Ovary (tissue), 3 donors: ENCODE data around the gene TSC2.

Experiments
- CTCF ChIP-seq, 3 donors: fragments of 450-650 bp in 2 of 3; fragments of 200-600 bp in 1 of 3; IDR thresholded peaks; one replicate each; pipeline versions ENCODE4 v1.5.1 to v1.8.0; 2016 to 2022; ENCODE audit warnings: antibody characterized with exemption in 3 of 3, mild to moderate bottlenecking in 1 of 3
- EP300 ChIP-seq: sonication (generic); formaldehyde crosslinking; IDR thresholded peaks from one replicate; pipeline ENCODE4 v1.6.1; 2017; ENCODE audit warnings: antibody characterized with exemption
- POLR2A ChIP-seq: fragments of 450-650 bp; IDR thresholded peaks from one replicate; pipeline ENCODE4 v1.6.1; 2017; ENCODE audit warnings: antibody characterized with exemption, mild to moderate bottlenecking, moderate library complexity
- donor health status: DM: no; HTN: no; CAD: no.

DNA sequence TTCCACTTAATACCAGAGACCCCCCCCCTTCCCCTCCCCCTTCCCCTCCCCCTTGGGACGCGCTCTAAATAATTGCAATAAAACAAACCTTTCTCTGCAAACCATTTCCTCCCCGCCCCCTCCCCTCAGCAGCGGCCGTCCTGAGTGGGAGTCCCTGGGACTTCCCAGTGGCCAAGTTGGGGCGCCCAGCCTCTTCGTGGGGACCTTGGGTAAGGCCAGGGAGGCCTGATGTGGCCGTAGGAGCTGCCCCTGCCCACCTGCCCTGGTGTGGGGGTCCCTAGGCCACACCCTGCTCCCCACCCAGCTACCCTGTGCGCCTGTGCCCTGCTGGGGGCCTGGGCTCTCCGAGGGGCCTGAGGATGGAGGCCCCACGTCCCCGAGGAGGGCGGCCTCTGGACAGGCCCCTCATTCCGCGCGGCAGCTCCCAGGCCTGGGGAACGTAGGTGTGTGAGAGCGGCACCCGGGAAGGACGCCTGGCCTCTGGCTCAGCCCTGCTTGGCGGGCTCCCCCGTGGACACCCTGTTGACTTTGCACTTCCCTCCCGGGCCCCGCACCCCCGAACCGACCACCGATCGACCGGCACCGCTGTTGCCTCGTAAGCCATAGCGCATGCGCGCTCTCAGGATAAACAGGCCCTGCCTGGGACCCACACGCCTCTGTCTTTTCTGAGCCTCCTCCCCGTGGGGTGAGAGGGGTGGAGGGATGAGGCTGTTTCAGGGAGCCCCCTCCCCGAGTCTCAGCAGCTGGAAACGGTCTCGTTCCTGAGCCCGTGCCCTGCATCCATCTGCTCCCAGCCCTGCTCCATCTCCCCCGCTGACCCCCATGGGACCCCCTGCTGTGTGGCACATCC, 9.2 kb upstream of the TSC2 start:
- TF ChIP-seq CTCF (IDR thresholded peaks at IDR 0.05) (no peak), POLR2A (no peak), EP300 (no peak)
